Tibial nerve (tissue), 4 donors: ENCODE data around the gene BCL2. TPM values are rescaled to one million over a fixed set of nuclear protein-coding genes. Genes with fewer than 3 reads are reported as not detected.

ENCODE experiments used
- DNase-seq, 2 donors: peaks; one replicate each; pipeline ENCODE4 v3.0.0-alpha.2; 2019; ENCODE audit warnings: low spot score in 2 of 2
- H3K27ac ChIP-seq, 4 donors: fragments of 200-600 bp; sonication (generic) in 3 of 4; one replicate each; pipeline ENCODE4 v1.5.1; 2017 to 2019; ENCODE audit warnings: mild to moderate bottlenecking in 1 of 4
- H3K27me3 ChIP-seq, 2 donors: fragments of 200-600 bp; sonication (generic) in 1 of 2; one replicate each; pipeline versions ENCODE4 v1.5.1 to v1.6.0; 2017 to 2019
- H3K36me3 ChIP-seq, 3 donors: fragments of 200-600 bp; sonication (generic); one replicate each; pipeline ENCODE4 v1.5.1; 2018 to 2019
- H3K4me1 ChIP-seq, 4 donors: fragments of 200-600 bp; sonication (generic) in 3 of 4; one replicate each; pipeline ENCODE4 v1.5.1; 2017 to 2019
- H3K4me3 ChIP-seq, 4 donors: fragments of 200-600 bp; sonication (generic) in 3 of 4; one replicate each; pipeline ENCODE4 v1.5.1; 2017 to 2019; ENCODE audit warnings: mild to moderate bottlenecking in 1 of 4, moderate library complexity in 1 of 4
- H3K9me3 ChIP-seq, 4 donors: fragments of 200-600 bp; sonication (generic) in 3 of 4; one replicate each; pipeline ENCODE4 v1.5.1; 2017 to 2019
- EP300 ChIP-seq, 2 donors: sonication (generic); formaldehyde crosslinking; IDR thresholded peaks; one replicate each; pipeline ENCODE4 v1.6.1; 2017; ENCODE audit warnings: antibody characterized with exemption in 2 of 2, mild to moderate bottlenecking in 1 of 2
- POLR2A ChIP-seq, 2 donors: fragments of 450-650 bp; IDR thresholded peaks; one replicate each; pipeline ENCODE4 v1.6.1; 2017; ENCODE audit warnings: antibody characterized with exemption in 2 of 2, mild to moderate bottlenecking in 2 of 2, moderate library complexity in 2 of 2
- WGBS, 2 donors: methylation state at CpG; one replicate each; pipeline ENCODE4 v1.1.5; 2018; 5-methylcytosine and 5-hydroxymethylcytosine counted together
- total RNA-seq, 4 donors: library from RNA; depleted of rRNA; stranded (reverse); fragments of >200 nt; gene quantifications; one replicate each; pipeline ENCODE4 v1.1.0, GENCODE V29; 2016
- TF ChIP-seq, protein P1 (sequence below), 5 experiments: fragments of 200-600 bp in 3 of 5; fragments of 450-650 bp in 2 of 5; sonication (generic) in 3 of 5; IDR thresholded peaks; one replicate each; pipeline ENCODE4 v1.5.1; 2016 to 2019; ENCODE audit warnings: antibody characterized with exemption in 5 of 5, mild to moderate bottlenecking in 3 of 5, moderate library complexity in 2 of 5

The BCL2 gene
- total RNA-seq, 4 donors from 2014 or later, result 54.7 to 79.1 (median 67.0) TPM

DNA sequence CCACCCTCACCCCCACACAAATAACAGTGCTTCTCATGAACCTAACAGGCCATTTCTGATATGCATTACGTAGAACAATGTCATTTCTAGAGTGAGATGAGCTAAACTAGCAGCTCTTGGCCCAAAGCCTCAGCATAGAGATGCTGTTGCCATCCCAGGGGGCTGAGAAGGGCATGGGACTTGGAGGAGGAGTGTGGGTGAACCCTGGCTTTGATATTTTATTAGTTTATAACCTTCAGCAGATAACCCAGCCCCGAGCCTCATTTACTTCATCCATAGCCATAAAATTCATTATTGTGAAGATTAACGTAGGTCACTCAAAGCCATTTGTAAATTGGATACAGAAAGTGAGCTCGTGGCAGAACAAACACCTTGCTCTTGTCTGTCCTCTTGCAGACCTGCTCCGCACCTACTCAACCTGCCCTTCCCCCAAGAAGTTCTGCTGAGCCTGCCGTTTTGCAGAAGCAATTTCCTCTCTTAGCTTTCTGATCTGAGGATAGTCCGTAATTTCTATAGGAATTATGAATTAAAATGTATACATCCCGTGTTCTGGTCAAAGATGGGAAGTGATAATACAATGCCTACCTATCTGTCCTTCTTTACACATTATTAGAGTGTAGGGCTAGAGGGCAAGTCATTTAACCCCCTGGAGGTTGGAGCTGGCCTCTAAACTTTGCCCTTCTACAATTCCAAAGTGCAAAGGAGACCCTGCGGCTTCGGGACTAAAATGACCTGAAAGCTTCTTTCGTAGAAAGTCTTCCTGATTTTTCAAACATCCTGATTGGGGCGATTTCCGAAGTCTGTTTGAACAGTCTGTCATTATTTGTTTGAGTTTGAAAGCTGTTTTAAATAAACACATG lies 187.4 kb downstream of the BCL2 start:
- Histone ChIP-seq H3K9me3 (no peaks in the 10 kb centered on the region), H3K4me3 (no peak overlapping the region), H3K4me1 (peaks cover 0 to 30% (median 12%) of the 10 kb centered on the region in 4 donors), H3K27ac (peak overlapping the region; percentile 30 to 82 (median 67)), H3K36me3 (peaks cover 0 to 9% (median 0%) of the 10 kb centered on the region in 3 donors), H3K27me3 (no peaks in the 10 kb centered on the region)
- WGBS, 2 donors, result 72 to 75% methylated on average over 13 of the region's 13 CpGs
- DNase-seq, result no peak
- TF ChIP-seq POLR2A (IDR thresholded peaks at IDR 0.05) (no peak), EP300 (IDR thresholded peaks at IDR 0.05) (no peak)
- TF ChIP-seq, protein P1, sequence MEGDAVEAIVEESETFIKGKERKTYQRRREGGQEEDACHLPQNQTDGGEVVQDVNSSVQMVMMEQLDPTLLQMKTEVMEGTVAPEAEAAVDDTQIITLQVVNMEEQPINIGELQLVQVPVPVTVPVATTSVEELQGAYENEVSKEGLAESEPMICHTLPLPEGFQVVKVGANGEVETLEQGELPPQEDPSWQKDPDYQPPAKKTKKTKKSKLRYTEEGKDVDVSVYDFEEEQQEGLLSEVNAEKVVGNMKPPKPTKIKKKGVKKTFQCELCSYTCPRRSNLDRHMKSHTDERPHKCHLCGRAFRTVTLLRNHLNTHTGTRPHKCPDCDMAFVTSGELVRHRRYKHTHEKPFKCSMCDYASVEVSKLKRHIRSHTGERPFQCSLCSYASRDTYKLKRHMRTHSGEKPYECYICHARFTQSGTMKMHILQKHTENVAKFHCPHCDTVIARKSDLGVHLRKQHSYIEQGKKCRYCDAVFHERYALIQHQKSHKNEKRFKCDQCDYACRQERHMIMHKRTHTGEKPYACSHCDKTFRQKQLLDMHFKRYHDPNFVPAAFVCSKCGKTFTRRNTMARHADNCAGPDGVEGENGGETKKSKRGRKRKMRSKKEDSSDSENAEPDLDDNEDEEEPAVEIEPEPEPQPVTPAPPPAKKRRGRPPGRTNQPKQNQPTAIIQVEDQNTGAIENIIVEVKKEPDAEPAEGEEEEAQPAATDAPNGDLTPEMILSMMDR (IDR thresholded peaks at IDR 0.05), result no peak

DNA sequence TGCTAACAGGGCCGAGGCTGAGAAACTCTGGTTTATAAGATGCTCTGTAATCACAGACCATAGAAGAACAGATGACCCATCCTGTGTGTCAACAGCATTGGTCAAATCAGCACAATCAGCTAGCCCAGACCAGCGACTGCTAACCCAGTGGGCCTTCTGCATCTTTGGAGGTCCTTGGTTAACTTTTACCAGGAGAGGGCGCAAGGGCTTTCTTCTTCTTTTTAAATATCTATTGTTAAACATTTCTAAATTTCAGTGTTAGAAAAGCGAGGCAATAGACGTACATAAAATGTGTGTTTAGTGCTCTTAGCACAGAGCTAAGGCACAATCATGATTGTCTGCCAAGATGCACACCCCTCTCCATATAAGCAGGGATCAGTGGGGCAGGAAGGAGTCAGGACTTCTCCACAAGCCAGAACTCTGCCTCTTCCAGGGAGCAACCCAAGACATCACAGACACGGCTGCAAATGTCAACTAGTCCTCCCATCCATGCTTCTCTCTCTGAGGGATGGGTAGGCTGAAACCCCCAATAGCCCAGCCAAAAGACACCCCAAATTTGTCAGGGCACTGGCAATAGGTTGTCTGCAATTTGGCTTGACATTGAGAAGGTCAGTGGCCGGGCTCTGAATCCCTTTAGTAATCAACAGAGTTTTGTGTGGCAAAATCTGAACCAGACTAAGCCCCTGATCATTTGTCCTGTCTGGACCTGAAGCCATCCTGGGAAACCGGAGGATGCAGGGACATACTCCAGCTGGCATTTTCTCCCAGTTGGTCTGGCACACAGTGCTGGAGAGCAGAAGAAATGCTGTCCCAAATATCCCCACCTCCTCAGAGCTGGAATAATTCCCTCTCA lies 188.2 kb downstream of the BCL2 start:
- peaks cover 0 to 30% (median 12%) of the 10 kb centered on the region in 4 donors for H3K4me1 ChIP-seq
- TF ChIP-seq EP300 (IDR thresholded peaks at IDR 0.05) (peak in 1 of 2 donors; percentile 22), POLR2A (IDR thresholded peaks at IDR 0.05) (no peak)
- TF ChIP-seq, protein P1 (IDR thresholded peaks at IDR 0.05), result peak; percentile 56 to 80 (median 67)
- peak overlapping the region; percentile 30 to 82 (median 67) for H3K27ac ChIP-seq
- H3K36me3 ChIP-seq, result peaks cover 0 to 11% (median 0%) of the 10 kb centered on the region in 3 donors
- no peak overlapping the region for H3K4me3 ChIP-seq
- peak; percentile 36 to 88 for DNase-seq
- H3K27me3 ChIP-seq, result no peaks in the 10 kb centered on the region
- H3K9me3 ChIP-seq, result no peaks in the 10 kb centered on the region
- 27 to 36% methylated on average over 8 of the region's 8 CpGs for WGBS, 2 donors

DNA sequence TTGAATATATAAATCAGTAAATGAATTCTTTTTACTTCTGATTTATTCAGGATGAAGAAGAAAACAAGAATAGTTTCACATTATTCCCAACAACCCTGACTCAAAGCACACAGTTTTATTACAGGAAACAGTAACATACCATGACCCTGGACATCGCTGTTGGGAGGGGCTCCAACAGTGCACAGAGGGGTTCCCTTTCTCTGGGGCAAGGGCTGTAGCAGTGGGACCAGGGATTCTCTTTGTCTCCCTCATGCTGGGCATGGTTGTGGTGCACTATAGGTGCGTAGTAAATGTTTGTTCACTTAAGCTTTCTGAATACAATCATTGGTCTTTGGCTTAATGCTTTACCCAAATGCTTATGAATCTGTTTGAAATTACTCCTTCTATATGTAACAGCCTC lies 189.4 kb downstream of the BCL2 start:
- Histone ChIP-seq H3K4me3 (no peak overlapping the region), H3K27me3 (no peaks in the 10 kb centered on the region), H3K27ac (peak overlapping the region in 2 of 4 donors; percentile 23 to 79), H3K9me3 (no peaks in the 10 kb centered on the region), H3K36me3 (peaks cover 0 to 11% (median 0%) of the 10 kb centered on the region in 3 donors), H3K4me1 (peaks cover 0 to 36% (median 12%) of the 10 kb centered on the region in 4 donors)
- WGBS, 2 donors, result 53 to 59% methylated on average over 2 of the region's 2 CpGs
- no peak for TF ChIP-seq POLR2A (IDR thresholded peaks at IDR 0.05)
- TF ChIP-seq, protein P1 (IDR thresholded peaks at IDR 0.05), result no peak
- no peak for TF ChIP-seq EP300 (IDR thresholded peaks at IDR 0.05)
- DNase-seq, result no peak

DNA sequence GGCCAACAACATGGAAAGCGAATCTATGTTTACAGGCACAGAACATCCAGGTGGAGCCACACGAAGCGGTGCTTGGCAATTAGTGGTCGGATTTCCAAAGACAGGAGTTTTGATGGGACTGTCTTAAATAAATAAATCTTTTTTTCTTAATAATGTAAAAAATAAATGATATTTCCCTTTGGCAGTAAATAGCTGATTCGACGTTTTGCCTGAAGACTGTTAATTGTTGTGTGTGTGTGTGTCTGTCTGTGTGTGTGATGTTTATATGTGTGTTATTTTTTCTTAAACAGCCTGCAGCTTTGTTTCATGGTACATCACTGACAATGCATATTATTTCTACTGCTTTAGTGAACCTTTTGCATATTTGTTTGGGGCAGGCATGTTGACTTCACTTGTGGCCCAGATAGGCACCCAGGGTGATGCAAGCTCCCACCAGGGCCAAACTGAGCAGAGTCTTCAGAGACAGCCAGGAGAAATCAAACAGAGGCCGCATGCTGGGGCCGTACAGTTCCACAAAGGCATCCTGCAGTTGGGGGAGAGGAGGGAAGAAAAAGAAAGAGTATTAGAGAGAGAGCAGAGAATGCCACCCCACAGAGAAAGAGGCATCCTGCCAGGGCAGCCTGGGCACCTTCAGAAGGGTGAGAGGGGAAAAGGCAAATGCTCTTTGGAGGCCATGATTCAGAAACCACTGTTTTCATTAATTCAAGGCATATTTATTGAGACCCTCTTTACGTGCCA lies 191.2 kb downstream of the BCL2 start:
- Histone ChIP-seq H3K36me3 (peaks cover 0 to 11% (median 0%) of the 10 kb centered on the region in 3 donors), H3K27ac (peak overlapping the region in 2 of 4 donors; percentile 13 to 79), H3K9me3 (no peaks in the 10 kb centered on the region), H3K4me3 (no peak overlapping the region), H3K4me1 (peaks cover 0 to 36% (median 12%) of the 10 kb centered on the region in 4 donors), H3K27me3 (no peaks in the 10 kb centered on the region)
- 73 to 79% methylated on average over 9 of the region's 9 CpGs for WGBS, 2 donors
- DNase-seq, result no peak
- TF ChIP-seq, protein P1 (IDR thresholded peaks at IDR 0.05), result no peak
